Gastrocnemius medialis (tissue), 4 donors: ENCODE data around the gene IGSF21. TPM values are rescaled to one million over a fixed set of nuclear protein-coding genes. Genes with fewer than 3 reads are reported as not detected.

Experiments
- ATAC-seq, 2 donors: fragments of 150-250 bp; one replicate each; pipeline ENCODE4 v1.9.1; 2016
- DNase-seq, 2 donors: peaks; one replicate each; pipeline ENCODE4 v3.0.0-alpha.2; 2019
- H3K27ac ChIP-seq, 4 donors: fragments of 200-600 bp; sonication (generic); 1 replicate in 1 of 4; 2 replicates in 3 of 4; pipeline ENCODE4 v1.5.1; 2016 to 2018; ENCODE audit warnings: mild to moderate bottlenecking in 2 of 4, moderate library complexity in 1 of 4
- H3K27me3 ChIP-seq, 3 donors: fragments of 200-600 bp; sonication (generic) in 2 of 3; 1 replicate in 1 of 3; 2 replicates in 2 of 3; pipeline versions ENCODE4 v1.5.1 to v1.6.0; 2016 to 2019; ENCODE audit warnings: mild to moderate bottlenecking in 1 of 3, moderate library complexity in 1 of 3
- H3K36me3 ChIP-seq, 2 donors: fragments of 200-600 bp; sonication (generic) in 1 of 2; one replicate each; pipeline ENCODE4 v1.5.1; 2017 to 2018
- H3K4me1 ChIP-seq, 2 donors: fragments of 200-600 bp; sonication (generic) in 1 of 2; one replicate each; pipeline ENCODE4 v1.5.1; 2016 to 2017; ENCODE audit warnings: mild to moderate bottlenecking in 2 of 2
- H3K4me3 ChIP-seq, 4 donors: fragments of 200-600 bp; sonication (generic) in 3 of 4; 1 replicate in 1 of 4; 2 replicates in 3 of 4; pipeline ENCODE4 v1.5.1; 2016 to 2019; ENCODE audit warnings: mild to moderate bottlenecking in 2 of 4
- H3K9me3 ChIP-seq, 3 donors: fragments of 200-600 bp; sonication (generic) in 2 of 3; 1 replicate in 1 of 3; 2 replicates in 2 of 3; pipeline ENCODE4 v1.5.1; 2016 to 2019
- POLR2A ChIP-seq, 2 donors: fragments of 450-650 bp; IDR thresholded peaks; one replicate each; pipeline ENCODE4 v1.6.1; 2017; ENCODE audit warnings: antibody characterized with exemption in 2 of 2, mild to moderate bottlenecking in 2 of 2, moderate library complexity in 2 of 2
- in situ Hi-C, 4 donors: fragments of 200-750 bp; cut with MboI; loops; one replicate each; pipeline versions ENCODE4 v1.15.0 to v1.8.0; 2017; ENCODE audit warnings: low sequenced_read_pairs in 4 of 4
- intact Hi-C: fragments of 100-400 bp; cut with DNase I; formaldehyde crosslinking; loops from one replicate; pipeline ENCODE4 v1.15.1; 2023; ENCODE audit warnings: low total_unique reads
- total RNA-seq, 4 donors: library from RNA; depleted of rRNA; stranded (reverse); fragments of >200 nt; gene quantifications; one replicate each; pipeline versions ENCODE4 v1.1.0 to v1.2.3, GENCODE V29; 2016
- TF ChIP-seq, protein P1 (sequence below), 5 experiments: fragments of 450-650 bp in 3 of 5; fragments of 200-600 bp in 2 of 5; sonication (generic) in 2 of 5; IDR thresholded peaks in 4 of 5; conservative IDR thresholded peaks in 1 of 5; 1 replicate in 4 of 5; 2 replicates in 1 of 5; pipeline ENCODE4 v1.5.1; 2016 to 2019; ENCODE audit warnings: antibody characterized with exemption in 5 of 5, mild to moderate bottlenecking in 3 of 5, moderate library complexity in 3 of 5

Gene IGSF21
- total RNA-seq, 4 donors from 2014 or later = 0.32 to 0.66 (median 0.53) TPM

DNA sequence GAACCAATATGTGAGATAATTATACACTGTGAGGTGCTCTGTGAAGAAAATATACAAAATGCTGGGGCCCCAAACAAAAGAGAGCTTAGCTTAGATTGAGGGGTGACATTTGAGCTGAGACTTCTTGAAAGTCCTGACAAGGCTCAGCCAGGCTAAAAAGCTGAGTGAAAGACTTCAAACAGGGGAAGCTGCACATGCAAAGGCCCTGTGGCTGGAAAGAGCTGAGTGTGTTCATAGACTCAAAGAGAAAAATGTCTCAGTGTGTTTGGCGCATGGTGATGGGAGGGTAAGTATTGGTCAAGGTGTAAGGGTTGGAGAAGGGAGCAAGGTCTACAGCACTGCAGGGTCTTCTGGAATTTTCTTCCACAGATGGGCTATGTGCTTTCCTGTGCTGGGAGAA is 245.9 kb downstream of the IGSF21 start:
- no peaks in the 10 kb centered on the region for H3K4me1 ChIP-seq
- intact Hi-C loops = no loop called here
- TF ChIP-seq, protein P1, sequence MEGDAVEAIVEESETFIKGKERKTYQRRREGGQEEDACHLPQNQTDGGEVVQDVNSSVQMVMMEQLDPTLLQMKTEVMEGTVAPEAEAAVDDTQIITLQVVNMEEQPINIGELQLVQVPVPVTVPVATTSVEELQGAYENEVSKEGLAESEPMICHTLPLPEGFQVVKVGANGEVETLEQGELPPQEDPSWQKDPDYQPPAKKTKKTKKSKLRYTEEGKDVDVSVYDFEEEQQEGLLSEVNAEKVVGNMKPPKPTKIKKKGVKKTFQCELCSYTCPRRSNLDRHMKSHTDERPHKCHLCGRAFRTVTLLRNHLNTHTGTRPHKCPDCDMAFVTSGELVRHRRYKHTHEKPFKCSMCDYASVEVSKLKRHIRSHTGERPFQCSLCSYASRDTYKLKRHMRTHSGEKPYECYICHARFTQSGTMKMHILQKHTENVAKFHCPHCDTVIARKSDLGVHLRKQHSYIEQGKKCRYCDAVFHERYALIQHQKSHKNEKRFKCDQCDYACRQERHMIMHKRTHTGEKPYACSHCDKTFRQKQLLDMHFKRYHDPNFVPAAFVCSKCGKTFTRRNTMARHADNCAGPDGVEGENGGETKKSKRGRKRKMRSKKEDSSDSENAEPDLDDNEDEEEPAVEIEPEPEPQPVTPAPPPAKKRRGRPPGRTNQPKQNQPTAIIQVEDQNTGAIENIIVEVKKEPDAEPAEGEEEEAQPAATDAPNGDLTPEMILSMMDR (IDR thresholded peaks at IDR 0.05 in 4 of 5, conservative IDR thresholded peaks at IDR 0.05 in 1 of 5) = no peak
- no peak for TF ChIP-seq POLR2A (IDR thresholded peaks at IDR 0.05)
- in situ Hi-C loops = no loop called here
- H3K27ac ChIP-seq = no peak overlapping the region
- DNase-seq = no peak
- no peaks in the 10 kb centered on the region for H3K9me3 ChIP-seq
- H3K4me3 ChIP-seq = no peak overlapping the region
- peaks cover 0 to 12% (median 6%) of the 10 kb centered on the region in 3 donors for H3K27me3 ChIP-seq
- H3K36me3 ChIP-seq = no peaks in the 10 kb centered on the region
- ATAC-seq = no peak

DNA sequence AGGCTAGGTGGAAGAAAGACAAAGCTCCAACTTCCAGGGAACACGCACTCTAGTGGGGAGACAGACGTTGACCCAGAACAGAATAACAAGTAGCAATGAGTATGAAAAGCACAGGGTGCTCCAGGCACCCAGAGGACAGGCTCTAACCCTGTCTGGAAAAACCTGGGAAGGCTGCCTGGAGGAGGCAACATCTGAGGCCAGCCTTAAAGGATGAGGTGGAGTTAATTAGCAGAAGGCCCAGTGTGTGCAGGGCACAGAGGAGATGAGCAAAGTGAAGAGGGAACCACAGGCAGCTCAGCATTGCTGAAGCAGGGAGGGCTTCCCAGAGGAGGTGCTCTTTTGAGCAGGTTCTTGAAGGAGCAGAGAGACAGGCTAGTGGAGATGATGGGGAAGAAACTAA is 246.4 kb downstream of the IGSF21 start:
- Histone ChIP-seq H3K4me1 (no peaks in the 10 kb centered on the region), H3K27ac (no peak overlapping the region), H3K27me3 (peaks cover 0 to 12% (median 6%) of the 10 kb centered on the region in 3 donors), H3K9me3 (no peaks in the 10 kb centered on the region), H3K36me3 (no peaks in the 10 kb centered on the region), H3K4me3 (no peak overlapping the region)
- DNase-seq = no peak
- in situ Hi-C loops (no loop called here), intact Hi-C loops (no loop called here)
- no peak for ATAC-seq
- no peak for TF ChIP-seq POLR2A (IDR thresholded peaks at IDR 0.05)
- TF ChIP-seq, protein P1 (IDR thresholded peaks at IDR 0.05 in 4 of 5, conservative IDR thresholded peaks at IDR 0.05 in 1 of 5) = no peak

DNA sequence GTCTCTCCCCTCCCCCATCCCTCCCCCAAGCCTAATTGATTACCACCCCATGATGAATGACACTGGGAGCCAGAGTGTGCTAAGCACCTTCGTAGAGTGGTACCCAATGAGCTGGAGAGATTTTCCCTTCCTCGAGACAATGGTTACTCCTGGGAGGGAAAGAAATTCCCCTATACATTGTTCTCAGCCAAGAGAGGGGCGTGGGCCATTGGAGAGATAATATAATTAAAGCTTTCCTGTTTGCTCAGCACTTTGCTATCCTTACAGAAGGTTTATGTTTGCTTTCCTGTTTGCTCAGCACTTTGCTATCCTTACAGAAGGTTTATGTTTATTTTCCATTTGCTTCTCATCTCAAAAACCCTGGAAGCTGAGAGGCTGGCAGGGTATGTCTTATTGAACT is 247.0 kb downstream of the IGSF21 start:
- Histone ChIP-seq H3K4me3 (no peak overlapping the region), H3K27me3 (peaks cover 0 to 14% (median 6%) of the 10 kb centered on the region in 3 donors), H3K36me3 (no peaks in the 10 kb centered on the region), H3K27ac (no peak overlapping the region), H3K9me3 (no peaks in the 10 kb centered on the region), H3K4me1 (no peaks in the 10 kb centered on the region)
- DNase-seq (no peak), ATAC-seq (no peak)
- intact Hi-C loops = no loop called here
- in situ Hi-C loops = no loop called here
- TF ChIP-seq, protein P1 (IDR thresholded peaks at IDR 0.05 in 4 of 5, conservative IDR thresholded peaks at IDR 0.05 in 1 of 5) = no peak
- TF ChIP-seq POLR2A (IDR thresholded peaks at IDR 0.05) = no peak

DNA sequence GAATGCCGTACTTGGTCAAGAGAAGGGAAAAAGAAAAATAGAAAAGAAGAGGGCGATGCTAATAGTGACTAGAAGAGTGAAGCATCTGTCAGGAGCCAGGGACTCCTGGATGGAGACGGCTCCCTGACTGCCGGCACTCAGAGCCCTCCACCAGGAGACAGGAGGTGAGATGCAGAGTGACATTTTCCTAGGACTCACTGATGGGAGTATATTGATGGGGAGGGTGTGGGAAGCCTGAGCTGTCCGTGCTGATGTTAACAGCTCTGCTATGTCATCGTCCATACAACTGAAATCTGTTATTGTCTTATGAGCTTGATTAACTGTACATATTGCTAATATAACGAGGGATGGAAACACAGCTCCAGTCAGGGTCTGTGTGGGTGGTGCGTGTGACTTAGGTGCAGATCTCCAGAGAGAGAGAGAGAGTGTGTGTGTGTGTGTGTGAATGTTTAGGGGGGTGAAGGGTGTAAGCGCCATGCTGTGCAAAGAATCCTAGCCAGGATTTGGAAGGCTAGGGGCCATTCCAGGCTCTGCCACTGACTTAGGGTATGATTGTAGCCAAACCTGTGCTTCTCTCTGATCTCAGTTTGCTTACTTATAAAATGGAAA is 250.1 kb downstream of the IGSF21 start:
- H3K27me3 ChIP-seq = peaks cover 0 to 26% (median 15%) of the 10 kb centered on the region in 3 donors
- H3K4me3 ChIP-seq = no peak overlapping the region
- ATAC-seq = no peak
- in situ Hi-C loops (no loop called here), intact Hi-C loops (no loop called here)
- no peaks in the 10 kb centered on the region for H3K36me3 ChIP-seq
- H3K9me3 ChIP-seq = no peaks in the 10 kb centered on the region
- H3K27ac ChIP-seq = no peak overlapping the region
- TF ChIP-seq, protein P1 (IDR thresholded peaks at IDR 0.05 in 4 of 5, conservative IDR thresholded peaks at IDR 0.05 in 1 of 5) = no peak
- no peaks in the 10 kb centered on the region for H3K4me1 ChIP-seq
- no peak for DNase-seq

DNA sequence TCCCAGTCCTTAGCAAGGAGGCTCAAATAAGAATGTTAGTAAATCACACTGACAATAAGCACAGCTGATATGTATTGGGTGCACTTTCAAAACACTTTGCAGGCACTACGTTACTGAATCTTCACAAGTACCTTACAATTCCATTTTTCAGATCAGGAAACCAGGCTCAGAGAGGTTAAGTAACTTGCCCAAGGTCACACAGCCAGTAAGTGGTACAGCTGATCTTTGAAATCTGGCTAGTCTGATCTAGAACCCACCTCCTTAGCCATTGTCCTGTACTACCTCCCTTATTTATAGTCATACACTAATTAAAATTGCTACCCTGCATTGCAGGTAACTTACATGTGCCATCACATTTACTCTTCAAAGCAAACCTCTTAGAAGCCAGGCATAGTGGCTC is 251.0 kb downstream of the IGSF21 start:
- no peak overlapping the region for H3K4me3 ChIP-seq
- no peaks in the 10 kb centered on the region for H3K9me3 ChIP-seq
- in situ Hi-C loops (no loop called here), intact Hi-C loops (no loop called here)
- ATAC-seq (no peak), DNase-seq (no peak)
- H3K4me1 ChIP-seq = no peaks in the 10 kb centered on the region
- H3K27ac ChIP-seq = no peak overlapping the region
- peaks cover 0 to 28% (median 18%) of the 10 kb centered on the region in 3 donors for H3K27me3 ChIP-seq
- TF ChIP-seq, protein P1 (IDR thresholded peaks at IDR 0.05 in 4 of 5, conservative IDR thresholded peaks at IDR 0.05 in 1 of 5) = no peak
- no peak for TF ChIP-seq POLR2A (IDR thresholded peaks at IDR 0.05)
- no peaks in the 10 kb centered on the region for H3K36me3 ChIP-seq
